NCI-H510A treated with DMSO at 0.1 percent for 48 hours (cell line): ENCODE data around the gene ICOSLG.
"Not testable (repeated sequence)": the region's sequence is repeated elsewhere in the genome, so short reads cannot be mapped to it uniquely, and the experiment has no call there.

Experiments used
- DNase-seq: peaks from one replicate; lab custom pipeline; 2025; lab: John Stamatoyannopoulos, UW

Gene ICOSLG

GRCh38 chr21:44265734-44266270 is 25.1 kb upstream of the ICOSLG start:
- no peak for DNase-seq

DNA sequence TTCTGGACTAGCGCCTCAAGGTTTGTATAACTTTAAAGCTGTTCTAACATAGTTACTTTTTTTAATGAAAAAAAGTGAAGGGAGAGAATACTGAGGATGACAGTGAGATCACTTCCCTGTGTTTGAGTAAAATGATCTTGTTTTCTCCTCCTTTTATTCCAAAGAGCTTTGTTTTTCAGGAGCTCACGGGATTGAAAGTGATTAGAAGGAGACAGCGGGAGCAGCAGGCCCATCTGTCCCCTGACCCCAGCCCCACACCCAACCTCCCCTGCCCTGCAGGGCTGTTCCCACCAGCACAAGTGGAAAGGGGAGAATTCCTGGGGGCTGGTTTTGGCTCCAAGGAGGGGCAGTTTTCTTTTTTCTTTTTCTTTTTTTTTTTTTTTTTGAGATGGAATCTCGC is 23.0 kb upstream of the ICOSLG start:
- DNase-seq, result no peak

DNA sequence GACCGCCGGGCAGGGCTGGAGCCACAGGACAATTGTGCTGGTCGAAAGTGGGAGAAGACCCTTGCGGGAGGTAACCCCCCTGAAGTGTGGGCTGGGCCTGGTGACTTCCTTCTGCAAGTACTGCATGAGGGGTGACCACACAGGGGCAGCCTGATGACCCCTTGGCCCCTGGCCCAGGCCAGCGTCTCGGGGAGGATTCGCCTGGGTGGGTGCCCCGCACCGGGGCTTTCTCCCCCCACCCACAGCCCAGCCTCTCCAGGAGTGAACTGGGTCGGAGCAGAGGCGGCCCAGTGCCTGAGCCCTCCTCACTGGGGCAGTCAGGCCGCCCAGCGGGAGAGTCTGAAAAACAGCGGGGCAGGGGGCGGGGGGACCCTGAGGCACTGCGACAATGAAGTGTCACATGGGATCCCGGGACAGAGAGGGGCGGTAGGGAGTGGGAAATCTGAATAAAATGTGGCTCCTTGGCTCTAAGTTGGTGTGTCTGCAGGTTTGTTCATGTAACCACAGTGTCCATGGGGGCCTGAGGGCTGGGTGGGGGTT is 22.5 kb upstream of the ICOSLG start:
- no peak for DNase-seq

DNA sequence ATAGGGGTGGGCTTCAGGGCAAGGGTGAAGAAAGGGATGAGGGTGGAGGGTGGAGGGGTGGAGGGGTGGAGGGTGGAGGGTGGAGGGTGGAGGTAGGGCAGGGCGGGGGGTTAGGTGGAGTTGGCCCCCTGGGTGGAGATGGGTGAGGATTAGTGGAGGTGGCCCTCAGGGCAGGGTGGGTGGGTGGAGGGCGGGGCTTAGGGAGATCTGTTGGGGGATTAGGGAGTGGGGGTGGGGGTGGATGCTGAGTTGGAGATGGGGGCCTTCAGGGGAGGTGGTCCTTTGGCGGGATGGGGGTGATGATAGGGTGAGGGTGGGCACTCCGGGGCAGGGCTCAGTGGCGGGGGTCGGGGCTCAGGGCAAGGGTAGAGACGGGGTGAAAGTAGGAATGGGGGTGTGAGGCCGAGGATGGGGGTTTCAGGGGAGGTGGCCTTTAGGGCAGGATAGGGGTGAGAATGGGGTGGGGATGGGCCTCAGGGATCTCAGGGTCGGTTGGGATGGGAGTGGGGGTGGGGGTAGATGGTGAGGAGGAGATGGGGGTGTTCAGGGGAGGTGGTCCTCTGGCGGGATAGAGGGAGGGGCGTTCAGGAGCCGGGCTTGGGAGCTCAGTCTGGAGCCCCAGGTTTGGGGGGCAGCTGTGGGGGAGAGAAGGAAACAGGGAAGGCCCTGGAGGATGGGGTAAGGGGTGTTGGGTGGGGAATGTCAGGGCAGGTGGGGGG is 21.8 kb upstream of the ICOSLG start:
- DNase-seq, result no peak

- no peak for DNase-seq
Measured at GRCh38 chr21:44261675-44262295, 21.0 kb upstream of the ICOSLG start, which contains the start of gene DNMT3L. Gene DNMT3L, minus strand, starts transcription at chr21:44261897. Its CDS starts 638 bp downstream, at chr21:44261259.

DNA sequence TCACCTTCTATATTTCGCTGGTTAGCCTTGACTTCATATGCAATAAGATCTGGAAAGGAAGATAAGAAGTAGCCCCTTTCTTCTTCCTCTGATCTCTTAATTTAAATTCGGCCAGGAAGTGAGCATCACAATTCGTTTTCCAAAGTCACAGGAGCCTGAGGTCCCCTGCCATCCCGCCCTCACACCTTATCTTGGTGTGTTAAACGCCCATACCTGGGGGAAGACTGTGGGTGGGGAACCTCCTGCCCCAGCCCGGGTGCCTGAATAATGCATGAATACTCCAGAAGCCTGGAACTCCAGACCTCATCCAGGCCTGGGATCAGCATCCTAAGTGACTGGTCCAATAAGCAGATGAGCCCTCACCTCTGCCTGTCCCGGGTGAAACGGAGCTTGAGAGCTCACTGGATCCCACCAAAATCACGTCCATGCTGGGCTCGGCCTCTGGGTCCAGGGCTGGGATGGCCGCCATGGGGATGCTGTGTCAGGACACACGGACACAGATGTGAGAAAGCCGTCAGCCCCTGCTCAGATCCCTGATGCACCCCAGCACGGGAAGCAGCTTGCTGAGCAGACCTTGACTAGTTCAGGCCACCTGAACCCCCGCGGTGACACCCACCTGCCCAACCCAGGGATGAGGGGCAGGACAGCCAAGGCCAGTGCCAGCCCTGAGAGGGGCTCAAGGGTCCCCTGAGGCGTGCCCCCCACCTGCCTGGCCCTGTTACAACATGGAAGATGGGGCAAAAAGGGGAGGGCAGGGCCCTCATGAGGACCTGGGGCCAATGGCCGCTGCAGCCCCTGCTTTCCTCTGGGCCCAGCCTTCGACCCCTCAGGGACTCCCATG is 20.3 kb upstream of the ICOSLG start:
- no peak for DNase-seq

DNA sequence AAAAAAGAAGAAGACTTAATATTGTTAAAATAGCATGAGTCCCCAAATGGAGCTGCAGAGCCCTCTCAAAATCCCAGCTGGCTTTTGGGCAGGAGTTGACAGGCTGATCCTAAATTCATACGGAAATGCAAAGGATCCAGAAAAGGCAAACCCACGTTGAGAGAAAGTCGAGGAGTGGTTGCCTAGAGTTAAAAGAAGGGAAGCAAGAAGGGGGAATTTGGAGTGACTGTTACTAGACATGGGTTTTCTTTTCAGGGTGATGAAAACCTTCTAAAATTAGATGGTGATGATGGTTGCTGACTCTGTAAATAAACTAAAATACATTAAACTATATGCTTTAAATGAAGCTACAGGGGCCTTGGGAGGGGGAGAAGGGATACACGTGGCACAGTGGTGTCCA is 19.3 kb upstream of the ICOSLG start:
- DNase-seq, result no peak

GRCh38 chr21:44259082-44259705 is 18.5 kb upstream of the ICOSLG start:
- no peak for DNase-seq

GRCh38 chr21:44258056-44258725 is 17.4 kb upstream of the ICOSLG start:
- no peak for DNase-seq

DNA sequence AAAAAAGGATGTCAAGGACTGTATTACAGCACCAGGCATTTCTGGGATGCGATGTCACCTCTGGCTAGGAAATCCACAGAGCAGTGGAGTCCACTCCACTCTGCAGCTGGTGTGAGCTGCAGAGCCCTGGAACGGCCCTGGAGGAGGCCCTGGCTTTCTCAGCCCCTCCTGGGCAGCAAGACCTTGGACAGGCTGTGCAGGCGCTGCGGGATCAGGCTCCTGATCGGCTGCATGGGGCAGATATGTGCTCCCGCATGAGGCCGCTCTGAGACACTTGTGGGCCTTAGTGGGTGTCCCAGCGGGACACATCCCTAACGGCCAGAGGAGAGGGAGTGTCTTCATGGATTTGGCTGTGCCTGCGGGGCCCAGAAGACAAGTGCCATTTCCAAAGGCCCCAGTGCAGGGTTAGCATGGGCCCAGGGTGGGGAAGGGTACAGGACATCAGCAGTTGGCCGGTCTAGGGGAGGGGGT is 14.8 kb upstream of the ICOSLG start:
- DNase-seq, result no peak

DNA sequence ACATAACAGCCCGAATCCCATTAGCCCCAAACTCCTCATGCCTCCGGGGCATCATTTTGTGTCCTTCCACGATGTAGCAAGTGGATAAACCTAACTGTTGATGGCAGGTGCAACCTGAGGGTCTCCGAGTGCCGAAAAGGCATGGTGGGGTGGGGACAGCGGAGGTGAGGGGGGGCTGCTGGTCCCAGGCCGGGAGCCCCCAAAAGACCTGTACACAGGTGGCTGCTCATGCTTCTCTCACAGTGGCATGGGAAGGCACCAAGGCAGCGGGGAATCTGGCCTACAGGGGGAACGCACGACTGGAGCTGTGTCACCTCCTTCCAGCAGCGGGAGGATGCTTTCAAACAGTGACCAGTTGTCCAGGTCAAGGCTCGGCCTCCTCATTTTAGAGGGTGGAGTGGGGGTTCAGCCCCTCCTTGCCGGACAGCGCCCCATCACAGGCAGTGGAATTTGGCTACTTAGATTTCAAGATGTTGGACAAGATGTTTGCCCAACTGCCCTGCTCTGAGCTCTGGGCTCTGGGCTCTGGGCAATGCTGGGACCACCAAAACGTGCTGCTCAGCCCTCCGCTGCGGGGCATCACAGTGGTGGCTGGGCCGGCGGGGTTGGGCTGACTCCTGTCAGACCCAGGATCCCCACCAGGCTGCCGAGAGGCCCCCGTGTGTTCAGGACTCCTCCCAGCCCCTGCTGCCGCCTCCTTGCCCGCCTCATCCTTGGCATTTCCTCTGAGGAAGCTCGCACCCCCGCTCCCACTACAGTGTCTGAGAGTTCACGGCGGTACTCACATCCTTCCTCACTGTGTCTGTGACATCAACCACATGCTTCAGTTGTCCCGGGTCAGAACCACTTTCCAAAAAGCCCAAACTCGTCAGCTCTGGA is 13.3 kb upstream of the ICOSLG start:
- no peak for DNase-seq

DNA sequence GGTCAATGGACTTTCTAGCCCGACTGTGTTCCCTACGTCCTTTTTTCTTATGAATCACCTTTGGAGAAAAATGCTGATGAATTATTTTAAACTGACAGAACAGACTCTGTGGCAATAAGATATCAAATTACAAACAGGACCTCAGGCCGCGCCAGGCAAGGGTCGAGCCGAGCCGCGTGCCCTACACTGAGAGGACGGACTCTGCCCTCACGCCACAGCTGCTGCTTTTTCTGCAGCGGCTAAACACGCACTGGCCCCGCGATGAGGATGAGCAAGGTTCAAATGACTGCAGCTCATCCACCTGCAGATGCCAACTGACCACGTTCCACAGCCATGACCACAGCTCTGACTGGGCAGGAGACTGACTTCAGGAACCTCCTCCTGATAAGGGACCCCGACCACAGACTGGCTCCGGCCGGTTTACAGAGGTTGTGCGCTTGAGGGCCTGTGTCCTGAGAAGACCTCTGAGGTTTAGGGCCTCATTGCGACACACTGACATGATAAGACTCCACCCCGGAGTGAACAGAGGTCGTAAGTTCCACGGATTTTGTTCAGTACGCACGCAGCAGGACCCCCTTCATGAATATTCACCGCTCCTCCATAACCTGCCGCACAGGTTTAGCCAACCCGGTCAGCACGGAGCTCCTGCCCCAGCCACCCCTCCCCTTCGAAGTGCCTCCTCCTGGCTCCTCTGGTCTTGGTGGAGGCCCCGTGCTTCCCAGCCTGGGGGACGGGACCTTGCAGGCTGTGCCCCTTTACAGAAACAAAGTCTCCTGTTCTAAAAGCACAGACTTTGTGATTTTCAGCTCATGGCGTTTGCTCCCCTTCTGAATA is 8.7 kb upstream of the ICOSLG start:
- DNase-seq, result not testable (repeated sequence)

DNA sequence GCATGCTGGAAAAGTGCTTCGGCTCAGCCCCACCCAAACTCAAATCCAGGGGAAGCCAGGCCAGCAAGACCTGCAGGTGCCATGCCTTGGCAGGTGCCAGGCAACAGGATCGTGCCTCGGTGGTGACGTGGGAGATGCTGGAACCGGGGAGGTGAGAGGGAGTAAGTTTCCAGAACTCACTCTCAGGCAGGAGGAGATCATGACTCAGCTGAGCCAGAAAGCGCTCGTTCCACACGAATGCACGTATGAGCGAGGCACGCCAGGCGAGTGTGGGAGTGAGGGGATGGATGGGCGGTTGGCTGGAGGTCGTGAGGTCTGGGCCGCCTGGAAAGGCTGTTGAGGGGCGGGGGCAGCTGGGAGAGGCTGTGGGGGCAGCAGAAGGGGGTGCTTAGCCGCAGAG is 7.2 kb upstream of the ICOSLG start:
- DNase-seq, result not testable (repeated sequence)

GRCh38 chr21:44243980-44244379 is 3.2 kb upstream of the ICOSLG start:
- not testable (repeated sequence) for DNase-seq

GRCh38 chr21:44241281-44241680 is 538 bp upstream of the ICOSLG start:
- DNase-seq, result not testable (repeated sequence)

DNA sequence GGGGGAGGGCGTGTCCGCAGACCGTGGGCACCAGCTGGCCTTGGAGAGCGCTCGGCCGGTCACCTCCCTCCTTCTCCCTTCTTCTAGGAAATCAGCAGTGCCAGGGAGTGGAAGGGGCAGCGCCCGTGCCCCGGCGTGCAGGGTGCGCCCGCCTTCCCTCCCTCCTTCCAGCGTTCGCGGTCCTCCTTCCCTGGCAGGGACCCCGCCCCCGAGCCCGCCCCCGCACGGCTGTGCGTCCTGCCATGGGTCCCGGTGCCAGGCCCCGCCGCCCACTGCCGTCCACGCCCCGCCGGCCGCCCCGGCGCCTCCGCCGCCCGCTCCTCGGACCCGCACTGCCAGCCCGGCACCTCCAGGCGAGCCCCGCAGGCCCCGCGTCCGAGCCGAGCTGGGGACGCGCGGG is 390 bp downstream of the ICOSLG start:
- DNase-seq, result not testable (repeated sequence)

- not testable (repeated sequence) for DNase-seq
Measured at GRCh38 chr21:44229561-44229960, 11.2 kb downstream of the ICOSLG start.

GRCh38 chr21:44228109-44228508 is 12.6 kb downstream of the ICOSLG start:
- not testable (repeated sequence) for DNase-seq

GRCh38 chr21:44227614-44228013 is 13.1 kb downstream of the ICOSLG start:
- DNase-seq, result not testable (repeated sequence)
